Measurements from ENCODE around the gene COMP.

Gene COMP

GRCh38 chr19:18782559-18783225 lies 8.4 kb downstream of the COMP start:
- no peak for DNase-seq

- no peak for DNase-seq
Measured at GRCh38 chr19:18781885-18782527, 9.1 kb downstream of the COMP start.

- no peak for DNase-seq
Measured at GRCh38 chr19:18781047-18781600, 10.0 kb downstream of the COMP start.

GRCh38 chr19:18780631-18781030 lies 10.5 kb downstream of the COMP start:
- no peak for DNase-seq

GRCh38 chr19:18780081-18780480 lies 11.0 kb downstream of the COMP start:
- DNase-seq = no peak

- DNase-seq = no peak
Measured at GRCh38 chr19:18778826-18779495, 12.1 kb downstream of the COMP start.

GRCh38 chr19:18778076-18778389 lies 13.1 kb downstream of the COMP start:
- DNase-seq = no peak

GRCh38 chr19:18777301-18778075 lies 13.6 kb downstream of the COMP start:
- no peak for DNase-seq

GRCh38 chr19:18776736-18777135 lies 14.4 kb downstream of the COMP start:
- DNase-seq = no peak

- no peak for DNase-seq
Measured at GRCh38 chr19:18776288-18776594, 14.9 kb downstream of the COMP start.

GRCh38 chr19:18775586-18776287 lies 15.4 kb downstream of the COMP start:
- no peak for DNase-seq

GRCh38 chr19:18774782-18775444 lies 16.2 kb downstream of the COMP start:
- DNase-seq = no peak

GRCh38 chr19:18774107-18774506 lies 17.0 kb downstream of the COMP start:
- no peak for DNase-seq

- DNase-seq = no peak
Measured at GRCh38 chr19:18773682-18774081, 17.4 kb downstream of the COMP start.

- no peak for DNase-seq
Measured at GRCh38 chr19:18772620-18773587, 18.2 kb downstream of the COMP start.

- DNase-seq = no peak
Measured at GRCh38 chr19:18771328-18772242, 19.5 kb downstream of the COMP start.

- no peak for DNase-seq
Measured at GRCh38 chr19:18770663-18771327, 20.3 kb downstream of the COMP start.

GRCh38 chr19:18769989-18770528 lies 21.0 kb downstream of the COMP start:
- DNase-seq = no peak

Measured in kidney glomerular epithelial cell (primary cell).